ENCODE data around the gene RASSF3.

Gene RASSF3

DNA sequence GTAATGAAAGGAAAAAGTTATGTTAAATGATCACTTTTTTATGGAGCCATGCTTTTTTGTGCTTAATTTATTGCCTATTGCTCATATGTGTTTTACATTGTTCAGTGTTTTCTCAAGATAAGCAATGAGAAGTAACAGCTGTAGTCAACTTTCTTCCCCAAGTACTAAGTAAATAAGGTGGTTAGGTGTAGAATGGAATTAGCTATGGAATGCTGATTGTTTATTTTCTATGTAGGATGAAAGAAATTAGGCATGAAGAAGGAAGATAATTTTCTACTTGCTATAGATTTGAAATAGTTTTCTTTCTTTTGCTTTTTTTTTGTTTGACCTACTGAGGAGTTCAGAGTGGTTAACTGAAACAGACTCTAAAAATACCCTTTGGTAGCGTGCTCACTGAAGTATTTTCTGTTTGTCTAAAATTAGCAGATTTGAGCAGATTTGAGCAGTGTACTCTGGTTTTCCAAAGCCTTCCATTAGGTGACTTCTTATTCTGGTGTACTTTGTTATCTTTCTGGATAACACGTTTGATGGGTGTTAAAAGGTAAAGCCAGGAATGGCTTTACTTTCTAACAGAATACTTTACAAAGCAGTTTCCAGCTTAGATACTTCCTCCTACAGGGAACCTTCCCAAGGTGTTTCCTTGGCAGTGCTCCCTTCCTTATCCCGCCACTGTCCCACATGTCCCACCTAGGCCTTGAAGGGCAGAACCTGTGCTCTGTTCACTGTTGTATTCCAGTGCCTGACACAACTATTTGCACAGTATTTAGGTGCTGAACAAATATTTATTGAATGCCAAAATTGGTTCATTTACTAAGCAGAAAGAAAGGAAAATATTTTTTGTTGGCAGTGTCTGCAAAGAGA, 56.0 kb downstream of the RASSF3 start:
- H3K9me3 Mint-ChIP-seq = no peaks in the 10 kb centered on the region
- H3K4me1 Mint-ChIP-seq = peaks cover 76% of the 10 kb centered on the region
- H3K4me3 Mint-ChIP-seq = no peak overlapping the region
- no peaks in the 10 kb centered on the region for H3K36me3 Mint-ChIP-seq (ENCODE audit: low read depth)
- DNase-seq = no peak
- no peak for TF ChIP-seq CTCF (IDR thresholded peaks at IDR 0.05)
- peak overlapping the region; percentile 13 for H3K27ac Mint-ChIP-seq
- peaks cover 6% of the 10 kb centered on the region for H3K27me3 Mint-ChIP-seq (ENCODE audit: low read depth, poor library complexity)

DNA sequence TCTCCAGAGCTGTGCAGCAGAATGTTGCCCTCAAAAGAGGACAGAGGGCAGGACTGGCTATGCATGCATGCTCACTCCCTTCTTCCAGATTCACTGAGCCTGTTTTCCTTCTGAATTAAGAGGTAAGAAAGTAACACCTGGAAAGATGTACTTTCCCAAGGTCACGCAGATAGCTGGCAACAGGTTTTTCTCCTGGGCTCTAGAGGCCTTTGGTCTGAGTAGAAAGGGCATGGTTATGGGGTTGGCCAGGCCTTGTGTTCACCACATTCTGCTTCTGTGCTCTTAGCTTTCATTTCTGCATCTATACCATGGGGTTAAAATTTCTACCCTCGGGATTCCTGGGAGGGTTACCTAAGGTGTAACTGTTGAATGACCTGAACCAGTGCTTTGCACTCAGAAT, 57.5 kb downstream of the RASSF3 start:
- peak overlapping the region; percentile 96 for H3K27ac Mint-ChIP-seq
- no peaks in the 10 kb centered on the region for H3K9me3 Mint-ChIP-seq
- H3K27me3 Mint-ChIP-seq (ENCODE audit: low read depth, poor library complexity) = peaks cover 6% of the 10 kb centered on the region
- H3K4me3 Mint-ChIP-seq = no peak overlapping the region
- H3K36me3 Mint-ChIP-seq (ENCODE audit: low read depth) = no peaks in the 10 kb centered on the region
- H3K4me1 Mint-ChIP-seq = peaks cover 82% of the 10 kb centered on the region
- TF ChIP-seq CTCF (IDR thresholded peaks at IDR 0.05) = no peak
- no peak for DNase-seq

DNA sequence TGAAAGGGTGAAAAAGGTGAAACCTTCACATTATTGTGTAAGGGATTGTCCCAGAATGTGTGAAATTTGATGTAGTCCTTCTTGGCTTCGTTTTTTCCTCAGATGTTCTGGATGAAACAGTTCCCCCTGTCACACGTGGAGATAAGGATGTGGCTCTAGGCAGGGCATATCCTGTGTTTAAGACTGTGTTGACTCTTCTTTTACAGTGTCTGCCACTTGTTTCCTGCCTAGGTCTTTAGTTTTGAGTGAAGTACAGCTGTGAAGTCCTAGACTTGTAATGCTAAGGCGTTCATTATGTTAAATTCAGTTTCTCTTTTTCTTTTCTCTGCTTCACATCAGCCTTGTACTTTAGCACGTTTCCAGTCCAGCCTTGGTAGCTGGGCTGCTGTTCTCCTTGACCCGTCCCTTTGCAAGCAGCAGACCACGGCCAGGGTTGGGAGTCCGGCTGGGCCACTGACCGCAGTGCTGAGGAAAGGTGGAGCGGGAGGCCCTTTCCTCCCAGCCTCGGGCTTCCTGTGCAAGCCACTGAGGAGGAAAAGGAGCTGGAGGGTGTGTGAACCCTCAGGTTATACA, 59.1 kb downstream of the RASSF3 start:
- Mint-ChIP-seq H3K4me1 (peaks cover 92% of the 10 kb centered on the region), H3K9me3 (no peaks in the 10 kb centered on the region), H3K27ac (peak overlapping the region; percentile 84), H3K27me3 (ENCODE audit: low read depth, poor library complexity) (peaks cover 6% of the 10 kb centered on the region), H3K36me3 (ENCODE audit: low read depth) (no peaks in the 10 kb centered on the region), H3K4me3 (peak overlapping the region; percentile 47)
- DNase-seq = peak; percentile 60
- no peak for TF ChIP-seq CTCF (IDR thresholded peaks at IDR 0.05)

DNA sequence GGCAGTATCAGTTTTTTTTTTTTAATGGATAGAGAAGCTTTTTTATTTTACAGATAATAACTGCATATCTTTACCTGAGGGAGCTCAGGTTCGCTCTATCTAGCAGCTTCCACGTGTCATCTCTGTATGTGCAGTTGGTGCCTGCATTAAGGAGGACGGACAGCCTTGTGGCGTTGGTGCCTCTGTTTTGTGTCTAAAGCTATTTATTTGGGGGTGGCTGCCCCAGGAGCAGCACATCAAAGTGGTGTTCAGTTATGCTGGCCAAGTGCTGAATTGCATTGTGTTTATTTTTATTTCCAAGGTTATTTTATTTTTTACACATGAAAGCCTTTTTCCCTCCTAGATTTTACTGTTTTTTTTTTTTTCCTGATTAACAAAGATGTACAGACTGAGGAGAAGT, 59.7 kb downstream of the RASSF3 start:
- H3K9me3 Mint-ChIP-seq = no peaks in the 10 kb centered on the region
- H3K4me3 Mint-ChIP-seq = peak overlapping the region; percentile 11
- peak overlapping the region; percentile 46 for H3K27ac Mint-ChIP-seq
- H3K4me1 Mint-ChIP-seq = peaks cover 94% of the 10 kb centered on the region
- no peaks in the 10 kb centered on the region for H3K36me3 Mint-ChIP-seq (ENCODE audit: low read depth)
- TF ChIP-seq CTCF (IDR thresholded peaks at IDR 0.05) = no peak
- no peak for DNase-seq
- H3K27me3 Mint-ChIP-seq (ENCODE audit: low read depth, poor library complexity) = peaks cover 6% of the 10 kb centered on the region

- peak overlapping the region; percentile 31 for H3K4me3 Mint-ChIP-seq
- peaks cover 90% of the 10 kb centered on the region for H3K4me1 Mint-ChIP-seq
- no peaks in the 10 kb centered on the region for H3K9me3 Mint-ChIP-seq
- H3K36me3 Mint-ChIP-seq (ENCODE audit: low read depth) = no peaks in the 10 kb centered on the region
- peak overlapping the region; percentile 98 for H3K27ac Mint-ChIP-seq
- no peak for TF ChIP-seq CTCF (IDR thresholded peaks at IDR 0.05)
- no peak for DNase-seq
- H3K27me3 Mint-ChIP-seq (ENCODE audit: low read depth, poor library complexity) = peaks cover 6% of the 10 kb centered on the region
Measured at GRCh38 chr12:64670919-64671639, 60.8 kb downstream of the RASSF3 start.

Data from nephron progenitor cell (in vitro differentiated cells).